SK-N-SH (cell line): ENCODE results near the gene NOXA1. TPM values are rescaled to one million over a fixed set of nuclear protein-coding genes. Genes with fewer than 3 reads are reported as not detected.

ENCODE experiments used
- CTCF ChIA-PET: fragments of 300-600, 350-600 bp; formaldehyde crosslinking; extraction: SDS; loops from one replicate; lab custom pipeline; 2021; lab: Yijun Ruan, JAX
- POLR2A ChIA-PET: fragments of 350-600 bp; sonication (Branson Sonifier 250); formaldehyde crosslinking; extraction: SDS; loops from one replicate; lab custom pipeline; 2020; ENCODE audit warnings: antibody characterized with exemption, inconsistent platforms; lab: Yijun Ruan, JAX
- DNase-seq: peaks from one replicate; pipeline ENCODE4 v3.0.0; 2012
- H2AFZ ChIP-seq: fragments of 200-600 bp; sonication (generic); 2 replicates; pipeline ENCODE4 v1.8.1; 2016; ENCODE audit warnings: antibody characterized with exemption, mild to moderate bottlenecking, low read depth
- H3F3A ChIP-seq: fragments of 200-600 bp; sonication (generic); replicated peaks from 2 replicates; pipeline ENCODE3; 2016; ENCODE audit warnings: antibody characterized with exemption, mild to moderate bottlenecking; ENCODE audit not compliant: insufficient read depth
- H3K27ac ChIP-seq, 2 experiments: fragments of 200-500 bp in 1 of 2; fragments of 200-600 bp in 1 of 2; sonication (Bioruptor generic) in 1 of 2; sonication (generic), shearing (Covaris generic) in 1 of 2; 2 replicates each; pipeline versions ENCODE4 v1.5.1 to v1.6.1; 2014 to 2016; ENCODE audit warnings: low read depth in 2 of 2, inconsistent platforms in 1 of 2, low read length in 1 of 2, mild to moderate bottlenecking in 1 of 2, mixed read lengths in 1 of 2
- H3K27me3 ChIP-seq: fragments of 200-600 bp; sonication (generic), shearing (Covaris generic); 2 replicates; pipeline ENCODE4 v1.6.1; 2016; ENCODE audit warnings: mixed run types; ENCODE audit not compliant: insufficient read depth
- H3K36me3 ChIP-seq, 2 experiments: fragments of 200-500 bp in 1 of 2; fragments of 200-600 bp in 1 of 2; sonication (Bioruptor generic) in 1 of 2; sonication (generic) in 1 of 2; replicated peaks in 1 of 2; 2 replicates each; pipeline versions ENCODE3 to v1.5.1; 2014 to 2016; ENCODE audit warnings: low read length in 1 of 2, mild to moderate bottlenecking in 1 of 2; ENCODE audit not compliant: insufficient read depth in 2 of 2, control insufficient read depth in 1 of 2
- H3K4me1 ChIP-seq, 2 experiments: fragments of 200-500 bp in 1 of 2; fragments of 200-600 bp in 1 of 2; sonication (Bioruptor generic) in 1 of 2; sonication (generic), shearing (Covaris generic) in 1 of 2; 2 replicates each; pipeline versions ENCODE4 v1.5.1 to v1.6.1; 2014 to 2016; ENCODE audit warnings: low read depth in 1 of 2, low read length in 1 of 2, mixed run types in 1 of 2; ENCODE audit not compliant: insufficient read depth in 2 of 2, control insufficient read depth in 1 of 2
- H3K4me2 ChIP-seq: fragments of 200-600 bp; sonication (generic), shearing (Covaris generic); 2 replicates; pipeline ENCODE4 v1.6.1; 2017; ENCODE audit warnings: mixed run types
- H3K4me3 ChIP-seq, 2 experiments: fragments of 200-500 bp in 1 of 2; fragments of 200-600 bp in 1 of 2; sonication (Bioruptor generic) in 1 of 2; sonication (generic), shearing (Covaris generic) in 1 of 2; 2 replicates each; pipeline versions ENCODE4 v1.5.1 to v1.8.1; 2014 to 2016; ENCODE audit warnings: low read depth in 2 of 2, inconsistent platforms in 1 of 2, low read length in 1 of 2, mild to moderate bottlenecking in 1 of 2, mixed read lengths in 1 of 2, moderate library complexity in 1 of 2
- H3K79me2 ChIP-seq: fragments of 200-600 bp; sonication (generic); 2 replicates; pipeline ENCODE4 v1.8.1; 2017; ENCODE audit warnings: mild to moderate bottlenecking; ENCODE audit not compliant: insufficient read depth
- H3K9ac ChIP-seq: fragments of 200-600 bp; sonication (generic); 2 replicates; pipeline ENCODE4 v1.6.1; 2017; ENCODE audit warnings: mixed run types
- H3K9me2 ChIP-seq: fragments of 200-600 bp; sonication (generic); 2 replicates; pipeline ENCODE4 v1.6.1; 2017; ENCODE audit warnings: mixed run types
- H3K9me3 ChIP-seq: fragments of 200-600 bp; sonication (generic); 2 replicates; pipeline ENCODE4 v1.6.1; 2017; ENCODE audit warnings: mixed run types, mild to moderate bottlenecking, moderate library complexity
- H4K20me1 ChIP-seq: fragments of 200-600 bp; sonication (generic); 2 replicates; pipeline ENCODE4 v1.6.1; 2017; ENCODE audit warnings: mild to moderate bottlenecking, mixed run types; ENCODE audit not compliant: insufficient read depth
- EZH2phosphoT487 ChIP-seq: fragments of 200-600 bp; sonication (generic); IDR thresholded peaks from 2 replicates; pipeline ENCODE4 v1.6.1; 2017; ENCODE audit warnings: low read depth, mixed run types, mild to moderate bottlenecking, antibody characterized with exemption, moderate library complexity, borderline replicate concordance
- FOSL2 ChIP-seq: IDR thresholded peaks from 2 replicates; pipeline ENCODE4 v1.4.0; 2012; ENCODE audit warnings: low read depth, mild to moderate bottlenecking, moderate library complexity, borderline replicate concordance
- IRF3 ChIP-seq: fragments of 150-350 bp; IDR thresholded peaks from 2 replicates; pipeline ENCODE4 v1.6.1; 2016; ENCODE audit warnings: mild to moderate bottlenecking, low read depth, low read length
- MEF2A ChIP-seq: IDR thresholded peaks from 2 replicates; pipeline ENCODE4 v1.4.0; 2012; ENCODE audit warnings: low read depth, borderline replicate concordance
- MXI1 ChIP-seq: IDR thresholded peaks from 2 replicates; pipeline ENCODE4 v1.6.1; 2012; ENCODE audit warnings: mild to moderate bottlenecking, low read depth, low read length, improper control_type of control experiment
- REST ChIP-seq: IDR thresholded peaks from 2 replicates; pipeline ENCODE4 v1.6.1; 2012; ENCODE audit warnings: mild to moderate bottlenecking, low read depth, low read length, moderate library complexity
- RFX5 ChIP-seq: IDR thresholded peaks from 2 replicates; pipeline ENCODE4 v1.6.1; 2012; ENCODE audit warnings: mild to moderate bottlenecking, improper control_type of control experiment, low read length
- RXRA ChIP-seq: IDR thresholded peaks from 2 replicates; pipeline ENCODE4 v1.4.0; 2012; ENCODE audit warnings: low read depth, mild to moderate bottlenecking, borderline replicate concordance
- SMC3 ChIP-seq: IDR thresholded peaks from 2 replicates; pipeline ENCODE4 v1.6.1; 2012; ENCODE audit warnings: low read depth, low read length, improper control_type of control experiment
- TCF12 ChIP-seq: IDR thresholded peaks from 2 replicates; pipeline ENCODE4 v1.4.0; 2012
- TEAD4 ChIP-seq: IDR thresholded peaks from 2 replicates; pipeline ENCODE4 v1.4.0; 2012; ENCODE audit warnings: mild to moderate bottlenecking, borderline replicate concordance; ENCODE audit not compliant: insufficient read depth
- WGBS: methylation state at CpG from one replicate; pipeline ENCODE4 v1.1.6; 2017; ENCODE audit warnings: low lambda C conversion rate; 5-methylcytosine and 5-hydroxymethylcytosine counted together
- polyA plus RNA-seq, 3 experiments: library from polyadenylated mRNA; depleted of rRNA; stranded (reverse); fragments of >200 nt; gene quantifications; 2 replicates each; pipeline ENCODE4 v1.2.3, GENCODE V29; 2012
- TF ChIP-seq, protein P1 (sequence below): fragments of 150-350 bp; IDR thresholded peaks from 2 replicates; pipeline ENCODE4 v1.6.1; 2017; ENCODE audit warnings: antibody characterized with exemption, low read length, low read depth, borderline replicate concordance
- TF ChIP-seq, protein P2 (sequence below): IDR thresholded peaks from 2 replicates; pipeline ENCODE4 v1.4.0; 2012; ENCODE audit warnings: low read depth, borderline replicate concordance

Gene NOXA1
- polyA plus RNA-seq, 1 of the 3 experiments (the other 2 are of a cell fraction): 0.39 TPM

- no peak overlapping the region for H3K27ac ChIP-seq
- H3K79me2 ChIP-seq: peaks cover 48% of the 10 kb centered on the region
- no peaks in the 10 kb centered on the region for H3K27me3 ChIP-seq
- ChIA-PET CTCF (interaction anchor here (0.9 kb wide), 2 partner anchors 116 to 130 kb away, joined by 3 read pairs; partner anchors contain the start of gene NRARP), POLR2A (no interaction called here)
- WGBS: 93% methylated on average over 78 of the region's 99 CpGs
- H3K4me1 ChIP-seq: peaks cover 5 to 7% of the 10 kb centered on the region in 2 experiments; a peak in 3 of 4 replicates
- H4K20me1 ChIP-seq: no peaks in the 10 kb centered on the region
- H3K9me3 ChIP-seq: no peaks in the 10 kb centered on the region
- no peaks in the 10 kb centered on the region for H3K36me3 ChIP-seq
- no peak for TF ChIP-seq FOSL2
- no peak for DNase-seq
- H3K9me2 ChIP-seq: no peaks in the 10 kb centered on the region
- H2AFZ ChIP-seq: no peak overlapping the region
- H3K4me3 ChIP-seq: no peak overlapping the region
- H3F3A ChIP-seq: peaks cover 16% of the 10 kb centered on the region
- no peak overlapping the region for H3K4me2 ChIP-seq
- no peak overlapping the region for H3K9ac ChIP-seq
Measured at GRCh38 chr9:137417161-137418021, 5.8 kb upstream of the NOXA1 start.

- Histone ChIP-seq H3K9me3 (no peaks in the 10 kb centered on the region), H3K79me2 (peaks cover 36% of the 10 kb centered on the region), H3K9ac (peak overlapping the region; percentile 71), H2AFZ (peak overlapping the region; percentile 58), H3F3A (peaks cover 17% of the 10 kb centered on the region), H3K4me3 (peak overlapping the region; percentile 81 to 86), H3K36me3 (no peaks in the 10 kb centered on the region), H3K4me1 (peaks cover 0 to 21% of the 10 kb centered on the region in 2 experiments; a peak in 2 of 4 replicates), H3K4me2 (peak overlapping the region; percentile 93), H3K27ac (peak overlapping the region in 1 of 2 experiments; percentile 31; a peak in 1 of 4 replicates), H3K27me3 (no peaks in the 10 kb centered on the region), H3K9me2 (no peaks in the 10 kb centered on the region), H4K20me1 (no peaks in the 10 kb centered on the region)
- 8% methylated on average over 11 of the region's 11 CpGs for WGBS
- TF ChIP-seq SMC3 (no peak), REST (no peak), MXI1 (no peak), RXRA (no peak), TCF12 (no peak), FOSL2 (no peak), TEAD4 (no peak), IRF3 (no peak), EZH2phosphoT487 (no peak), MEF2A (no peak), RFX5 (no peak)
- TF ChIP-seq, protein P1, sequence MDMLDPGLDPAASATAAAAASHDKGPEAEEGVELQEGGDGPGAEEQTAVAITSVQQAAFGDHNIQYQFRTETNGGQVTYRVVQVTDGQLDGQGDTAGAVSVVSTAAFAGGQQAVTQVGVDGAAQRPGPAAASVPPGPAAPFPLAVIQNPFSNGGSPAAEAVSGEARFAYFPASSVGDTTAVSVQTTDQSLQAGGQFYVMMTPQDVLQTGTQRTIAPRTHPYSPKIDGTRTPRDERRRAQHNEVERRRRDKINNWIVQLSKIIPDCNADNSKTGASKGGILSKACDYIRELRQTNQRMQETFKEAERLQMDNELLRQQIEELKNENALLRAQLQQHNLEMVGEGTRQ: no peak
- TF ChIP-seq, protein P2, sequence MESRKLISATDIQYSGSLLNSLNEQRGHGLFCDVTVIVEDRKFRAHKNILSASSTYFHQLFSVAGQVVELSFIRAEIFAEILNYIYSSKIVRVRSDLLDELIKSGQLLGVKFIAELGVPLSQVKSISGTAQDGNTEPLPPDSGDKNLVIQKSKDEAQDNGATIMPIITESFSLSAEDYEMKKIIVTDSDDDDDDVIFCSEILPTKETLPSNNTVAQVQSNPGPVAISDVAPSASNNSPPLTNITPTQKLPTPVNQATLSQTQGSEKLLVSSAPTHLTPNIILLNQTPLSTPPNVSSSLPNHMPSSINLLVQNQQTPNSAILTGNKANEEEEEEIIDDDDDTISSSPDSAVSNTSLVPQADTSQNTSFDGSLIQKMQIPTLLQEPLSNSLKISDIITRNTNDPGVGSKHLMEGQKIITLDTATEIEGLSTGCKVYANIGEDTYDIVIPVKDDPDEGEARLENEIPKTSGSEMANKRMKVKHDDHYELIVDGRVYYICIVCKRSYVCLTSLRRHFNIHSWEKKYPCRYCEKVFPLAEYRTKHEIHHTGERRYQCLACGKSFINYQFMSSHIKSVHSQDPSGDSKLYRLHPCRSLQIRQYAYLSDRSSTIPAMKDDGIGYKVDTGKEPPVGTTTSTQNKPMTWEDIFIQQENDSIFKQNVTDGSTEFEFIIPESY: no peak
- CTCF ChIA-PET: interaction anchor here (0.6 to 4.4 kb wide), 16 partner anchors 8 to 649 kb away, joined by 3 to 27 read pairs (median 6); partner anchors contain the start of genes ENTPD8 and NRARP
- POLR2A ChIA-PET: interaction anchor here (0.7 to 1.2 kb wide), 2 partner anchors 11 to 221 kb away, joined by 3 read pairs; no protein-coding TSS in a partner anchor
- DNase-seq: no peak
Measured at GRCh38 chr9:137421838-137422603, 1.2 kb upstream of the NOXA1 start.
